Measurements from ENCODE around the gene ARGLU1.

The ARGLU1 gene

GRCh38 chr13:106599875-106600797 lies 32.2 kb upstream of the ARGLU1 start:
- H3K4me3 ChIP-seq (ENCODE audit: low read depth, low read length), result no peak overlapping the region
- H3K27ac ChIP-seq, result no peak overlapping the region
- in situ Hi-C loops (cut with HindIII; ENCODE audit: low pct_ligation_motif_present, low sequenced_read_pairs), result no loop called here
- no peaks in the 10 kb centered on the region for H3K36me3 ChIP-seq (replicated peaks)
- peak; percentile 84 for DNase-seq
- TF ChIP-seq CTCF (IDR thresholded peaks at IDR 0.05; ENCODE audit: low read depth, low read length, missing control alignments), result no peak
- H3K27me3 ChIP-seq (replicated peaks), result no peaks in the 10 kb centered on the region

- no peak for DNase-seq
- Histone ChIP-seq H3K4me3 (ENCODE audit: low read depth, low read length) (no peak overlapping the region), H3K27me3 (replicated peaks) (no peaks in the 10 kb centered on the region), H3K36me3 (replicated peaks) (no peaks in the 10 kb centered on the region), H3K27ac (no peak overlapping the region)
- no peak for TF ChIP-seq CTCF (IDR thresholded peaks at IDR 0.05; ENCODE audit: low read depth, low read length, missing control alignments)
- in situ Hi-C loops (cut with HindIII; ENCODE audit: low pct_ligation_motif_present, low sequenced_read_pairs), result no loop called here
Observed at GRCh38 chr13:106597749-106598395, 29.9 kb upstream of the ARGLU1 start.

- no peak overlapping the region for H3K4me3 ChIP-seq (ENCODE audit: low read depth, low read length)
Observed at GRCh38 chr13:106597186-106597585, 29.2 kb upstream of the ARGLU1 start.

GRCh38 chr13:106596275-106596937 lies 28.5 kb upstream of the ARGLU1 start:
- DNase-seq, result no peak
- in situ Hi-C loops (cut with HindIII; ENCODE audit: low pct_ligation_motif_present, low sequenced_read_pairs), result no loop called here

More at GRCh38 chr13:106597186-106597585, 29.2 kb upstream of the ARGLU1 start:
- TF ChIP-seq CTCF (IDR thresholded peaks at IDR 0.05; ENCODE audit: low read depth, low read length, missing control alignments), result no peak
- peak; percentile 14 for DNase-seq
- Histone ChIP-seq H3K36me3 (replicated peaks) (no peaks in the 10 kb centered on the region), H3K27ac (no peak overlapping the region), H3K27me3 (replicated peaks) (no peaks in the 10 kb centered on the region)
- in situ Hi-C loops (cut with HindIII; ENCODE audit: low pct_ligation_motif_present, low sequenced_read_pairs), result no loop called here

GRCh38 chr13:106595625-106596024 lies 27.7 kb upstream of the ARGLU1 start:
- Histone ChIP-seq H3K36me3 (replicated peaks) (no peaks in the 10 kb centered on the region), H3K27ac (no peak overlapping the region), H3K4me3 (ENCODE audit: low read depth, low read length) (no peak overlapping the region), H3K27me3 (replicated peaks) (no peaks in the 10 kb centered on the region)
- in situ Hi-C loops (cut with HindIII; ENCODE audit: low pct_ligation_motif_present, low sequenced_read_pairs), result no loop called here
- DNase-seq, result no peak
- no peak for TF ChIP-seq CTCF (IDR thresholded peaks at IDR 0.05; ENCODE audit: low read depth, low read length, missing control alignments)

More at GRCh38 chr13:106596275-106596937, 28.5 kb upstream of the ARGLU1 start:
- Histone ChIP-seq H3K4me3 (ENCODE audit: low read depth, low read length) (no peak overlapping the region), H3K27me3 (replicated peaks) (no peaks in the 10 kb centered on the region), H3K36me3 (replicated peaks) (no peaks in the 10 kb centered on the region), H3K27ac (no peak overlapping the region)
- no peak for TF ChIP-seq CTCF (IDR thresholded peaks at IDR 0.05; ENCODE audit: low read depth, low read length, missing control alignments)
